A673 (cell line): ENCODE measurements around the gene UTY. TPM values are rescaled to one million over a fixed set of nuclear protein-coding genes. Genes with fewer than 3 reads are reported as not detected.

Experiments used
- BruUV-seq: library from RNA; stranded (reverse); fragments of 400-500 nt; replicated peaks from 2 replicates; lab custom pipeline; 2021; lab: Mats Ljungman, UMichigan
- CTCF ChIA-PET: fragments of 300-600 bp; sonication (Branson Sonifier 250); formaldehyde crosslinking; loops from one replicate; lab custom pipeline; 2022; ENCODE audit warnings: antibody characterized with exemption; lab: Charles Lee
- POLR2A ChIA-PET: fragments of 300-600 bp; sonication (Branson Sonifier 250); formaldehyde crosslinking; loops from one replicate; lab custom pipeline; 2022; ENCODE audit warnings: antibody characterized with exemption; ENCODE audit not compliant: low non-redundant PET; lab: Charles Lee
- DNase-seq: peaks from one replicate; pipeline ENCODE4 v3.0.0-alpha.2; 2015; ENCODE audit warnings: low spot score
- H3K27ac ChIP-seq: fragments of 200-600 bp; sonication (generic); 2 replicates; pipeline ENCODE4 v1.5.1; 2016; ENCODE audit warnings: mixed run types, low read depth, mild to moderate bottlenecking, mixed read lengths, antibody characterized with exemption, low read length; ENCODE audit not compliant: poor library complexity, severe bottlenecking
- H3K27me3 ChIP-seq: fragments of 200-600 bp; sonication (generic); replicated peaks from 2 replicates; pipeline ENCODE4 v1.6.1; 2017; ENCODE audit warnings: mixed run types, low read depth, mild to moderate bottlenecking, mixed read lengths, antibody characterized with exemption, low read length; ENCODE audit not compliant: insufficient read depth, poor library complexity
- H3K36me3 ChIP-seq: fragments of 200-600 bp; sonication (generic); 2 replicates; pipeline ENCODE4 v1.6.1; 2016; ENCODE audit warnings: mixed run types, mild to moderate bottlenecking, mixed read lengths, antibody characterized with exemption, low read length; ENCODE audit not compliant: insufficient read depth, poor library complexity, severe bottlenecking
- H3K4me1 ChIP-seq: fragments of 200-600 bp; sonication (generic); 2 replicates; pipeline ENCODE4 v1.6.1; 2017; ENCODE audit warnings: mixed run types, mild to moderate bottlenecking, mixed read lengths, antibody characterized with exemption, low read length; ENCODE audit not compliant: insufficient read depth, poor library complexity, severe bottlenecking
- H3K4me3 ChIP-seq: fragments of 200-600 bp; sonication (generic); 2 replicates; pipeline ENCODE4 v1.5.1; 2016; ENCODE audit warnings: low read depth, mixed run types, mild to moderate bottlenecking, mixed read lengths, low read length; ENCODE audit not compliant: poor library complexity, severe bottlenecking
- H3K9me3 ChIP-seq: fragments of 200-600 bp; sonication (generic); 2 replicates; pipeline ENCODE4 v1.6.1; 2016; ENCODE audit warnings: mixed run types, low read depth, mild to moderate bottlenecking, mixed read lengths, antibody characterized with exemption, low read length; ENCODE audit not compliant: poor library complexity, severe bottlenecking
- EZH2 ChIP-seq: fragments of 200-600 bp; sonication (generic); IDR thresholded peaks from 2 replicates; pipeline ENCODE4 v1.6.1; 2017; ENCODE audit warnings: borderline replicate concordance, low read depth, mild to moderate bottlenecking, mixed read lengths, antibody characterized with exemption, low read length; ENCODE audit not compliant: poor library complexity, severe bottlenecking
- intact Hi-C: fragments of 100-400 bp; cut with micrococcal nuclease; formaldehyde crosslinking; loops from one replicate; pipeline ENCODE4 v1.10.0; 2022; ENCODE audit not compliant: unreplicated experiment
- total RNA-seq: library from RNA; stranded (reverse); gene quantifications from 2 replicates; pipeline ENCODE4 v1.2.3, GENCODE V29; 2021
- TF ChIP-seq, protein P1 (sequence below): fragments of 300-800, 200-600 bp; sonication (generic); conservative IDR thresholded peaks from 2 replicates; pipeline ENCODE4 v1.5.1; 2017; ENCODE audit warnings: low read depth, mild to moderate bottlenecking, antibody characterized with exemption, low read length, moderate library complexity, mixed read lengths

The UTY gene
- total RNA-seq, 1 experiment from 2014 or later = not detected

- Histone ChIP-seq H3K36me3 (no peaks in the 10 kb centered on the region), H3K27ac (no peak overlapping the region), H3K4me3 (no peak overlapping the region), H3K9me3 (no peaks in the 10 kb centered on the region), H3K27me3 (no peaks in the 10 kb centered on the region), H3K4me1 (no peaks in the 10 kb centered on the region)
- TF ChIP-seq, protein P1, sequence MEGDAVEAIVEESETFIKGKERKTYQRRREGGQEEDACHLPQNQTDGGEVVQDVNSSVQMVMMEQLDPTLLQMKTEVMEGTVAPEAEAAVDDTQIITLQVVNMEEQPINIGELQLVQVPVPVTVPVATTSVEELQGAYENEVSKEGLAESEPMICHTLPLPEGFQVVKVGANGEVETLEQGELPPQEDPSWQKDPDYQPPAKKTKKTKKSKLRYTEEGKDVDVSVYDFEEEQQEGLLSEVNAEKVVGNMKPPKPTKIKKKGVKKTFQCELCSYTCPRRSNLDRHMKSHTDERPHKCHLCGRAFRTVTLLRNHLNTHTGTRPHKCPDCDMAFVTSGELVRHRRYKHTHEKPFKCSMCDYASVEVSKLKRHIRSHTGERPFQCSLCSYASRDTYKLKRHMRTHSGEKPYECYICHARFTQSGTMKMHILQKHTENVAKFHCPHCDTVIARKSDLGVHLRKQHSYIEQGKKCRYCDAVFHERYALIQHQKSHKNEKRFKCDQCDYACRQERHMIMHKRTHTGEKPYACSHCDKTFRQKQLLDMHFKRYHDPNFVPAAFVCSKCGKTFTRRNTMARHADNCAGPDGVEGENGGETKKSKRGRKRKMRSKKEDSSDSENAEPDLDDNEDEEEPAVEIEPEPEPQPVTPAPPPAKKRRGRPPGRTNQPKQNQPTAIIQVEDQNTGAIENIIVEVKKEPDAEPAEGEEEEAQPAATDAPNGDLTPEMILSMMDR = no peak
- TF ChIP-seq EZH2 = no peak
- DNase-seq = no peak
- ChIA-PET POLR2A (no interaction called here), CTCF (no interaction called here)
- BruUV-seq = no TSS peak
- intact Hi-C loops = no loop called here
These were observed 246.7 kb downstream of the UTY start for GRCh38 chrY:13233118-13233517.

GRCh38 chrY:13227354-13227953 is 252.4 kb downstream of the UTY start:
- intact Hi-C loops = no loop called here
- no peak overlapping the region for H3K4me3 ChIP-seq
- CTCF ChIA-PET = no interaction called here

GRCh38 chrY:13210961-13211646 is 268.7 kb downstream of the UTY start:
- ChIA-PET POLR2A (no interaction called here), CTCF (no interaction called here)
- BruUV-seq = no TSS peak
- no peaks in the 10 kb centered on the region for H3K36me3 ChIP-seq
- H3K27me3 ChIP-seq = no peaks in the 10 kb centered on the region
- no peak overlapping the region for H3K27ac ChIP-seq
- no peaks in the 10 kb centered on the region for H3K9me3 ChIP-seq
- no peaks in the 10 kb centered on the region for H3K4me1 ChIP-seq
- DNase-seq = no peak
- intact Hi-C loops = no loop called here
- H3K4me3 ChIP-seq = no peak overlapping the region
- TF ChIP-seq EZH2 = no peak
- TF ChIP-seq, protein P1 = no peak

More at GRCh38 chrY:13227354-13227953, 252.4 kb downstream of the UTY start:
- no peak for DNase-seq
- H3K36me3 ChIP-seq = no peaks in the 10 kb centered on the region
- no peaks in the 10 kb centered on the region for H3K27me3 ChIP-seq
- no peak overlapping the region for H3K27ac ChIP-seq
- H3K4me1 ChIP-seq = no peaks in the 10 kb centered on the region
- POLR2A ChIA-PET = no interaction called here
- TF ChIP-seq, protein P1 = no peak
- no peak for TF ChIP-seq EZH2
- no TSS peak for BruUV-seq
- no peaks in the 10 kb centered on the region for H3K9me3 ChIP-seq
